Right cardiac atrium (tissue), 5 donors: Measurements from ENCODE around the gene MRPS2. TPM values are rescaled to one million over a fixed set of nuclear protein-coding genes. Genes with fewer than 3 reads are reported as not detected.
"Not testable (repeated sequence)": the region's sequence is repeated elsewhere in the genome, so short reads cannot be mapped to it uniquely, and the experiment has no call there.

ENCODE experiments used
- ATAC-seq, 2 donors: fragments of 200-7000 bp; cut with Tn5 transposase; one replicate each; pipeline versions ENCODE4 v1.8.0 to v1.9.1; 2020; ENCODE audit warnings: moderate library complexity in 2 of 2, mild to moderate bottlenecking in 1 of 2
- DNase-seq, 3 donors: peaks; one replicate each; pipeline ENCODE4 v3.0.0-alpha.2; 2020
- H3K27ac ChIP-seq: one replicate; pipeline ENCODE4 v1.5.1; 2013; ENCODE audit warnings: mild to moderate bottlenecking, low read length, control low read depth, moderate library complexity
- H3K27me3 ChIP-seq: one replicate; pipeline ENCODE4 v1.6.1; 2013; ENCODE audit not compliant: control insufficient read depth, insufficient read depth
- H3K4me1 ChIP-seq: one replicate; pipeline ENCODE4 v1.6.1; 2013; ENCODE audit warnings: low read length; ENCODE audit not compliant: control insufficient read depth, insufficient read depth
- H3K4me3 ChIP-seq: one replicate; pipeline ENCODE4 v1.5.1; 2013; ENCODE audit warnings: low read length, control low read depth
- H3K9me3 ChIP-seq: one replicate; pipeline ENCODE4 v1.6.1; 2013; ENCODE audit warnings: low read length; ENCODE audit not compliant: control insufficient read depth
- WGBS: extraction: QIAGEN DNeasy Blood & Tissue Kit; methylation state at CpG from one replicate; pipeline ENCODE4 v1.1.7; 2013; 5-methylcytosine and 5-hydroxymethylcytosine counted together
- intact Hi-C, 4 donors: fragments of 100-400 bp; cut with DNase I; formaldehyde crosslinking; loops; one replicate each; pipeline versions ENCODE4 v1.11.0 to v1.14.0; 2022 to 2023
- polyA plus RNA-seq: library from polyadenylated mRNA; stranded (reverse); fragments of 200-250 nt; gene quantifications from one replicate; pipeline ENCODE4 v1.2.3, GENCODE V29; 2013
- total RNA-seq, 4 donors: library from RNA; stranded (reverse); fragmentation: NEBNext Ultra II Directional; extraction: Animal tissue kit (Norgen Biotek cat#: 25700); gene quantifications; one replicate each; pipeline ENCODE4 v1.2.1, GENCODE V29; 2021
- donor health status: healthy with polysubstance abuse.
- donor health status: DM: no; HTN: yes; CAD: no.
- donor health status: DM: no; HTN: no; CAD: no.
- donor health status: DM: no; HTN: yes; CAD: no; lungs with severe emphysema.
- donor health status: DM: yes; HTN: yes; CAD: no.

MRPS2 gene
- total and polyA plus RNA-seq, 5 donors, result 27.1 to 48.9 (median 38.1) TPM

DNA sequence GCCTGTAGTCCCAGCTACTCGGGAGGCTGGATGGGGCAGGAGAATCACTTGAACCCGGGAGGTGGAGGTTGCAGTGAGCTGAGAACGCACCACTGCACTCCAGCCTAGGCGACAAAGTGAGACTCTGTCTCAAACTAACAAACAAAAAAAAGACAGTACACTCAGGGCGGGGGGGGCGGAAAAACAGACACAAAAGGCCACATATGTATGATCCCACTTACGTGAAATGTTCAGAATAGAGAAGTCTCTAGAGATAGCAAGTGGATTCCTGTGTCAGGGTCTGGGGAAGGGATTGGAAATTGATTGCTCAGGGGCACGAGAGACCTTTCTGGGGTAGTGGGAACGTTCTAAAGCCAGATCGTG lies 11.7 kb downstream of the MRPS2 start:
- intact Hi-C loops, result no loop called here
- H3K9me3 ChIP-seq, result no peaks in the 10 kb centered on the region
- DNase-seq (no peak), ATAC-seq (no peak)
- no peaks in the 10 kb centered on the region for H3K27me3 ChIP-seq
- no peak overlapping the region for H3K4me3 ChIP-seq
- H3K27ac ChIP-seq, result no peak overlapping the region
- H3K4me1 ChIP-seq, result no peaks in the 10 kb centered on the region
- WGBS, result 83% methylated on average over 10 of the region's 10 CpGs

DNA sequence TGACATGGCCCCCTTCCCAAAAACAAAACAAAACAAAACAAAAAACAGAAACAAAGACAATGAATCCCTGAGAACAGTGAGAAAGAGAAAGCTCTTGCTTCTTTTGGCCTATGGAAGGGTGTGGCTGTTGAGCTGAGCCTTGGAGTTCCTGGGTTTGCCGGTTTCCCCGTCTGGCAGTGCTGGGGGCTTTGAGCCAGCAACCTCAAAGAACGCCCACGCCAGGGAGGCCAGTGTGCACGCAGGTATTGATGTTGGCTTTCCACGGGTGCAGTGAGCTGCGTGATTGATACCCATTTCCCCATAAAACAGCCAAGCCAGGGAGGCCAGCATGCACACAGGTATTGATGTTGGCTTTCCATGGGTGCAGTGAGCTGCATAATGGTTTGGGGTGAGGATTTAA lies 12.4 kb downstream of the MRPS2 start:
- peak in 1 of 2 donors; percentile 25 for ATAC-seq
- H3K9me3 ChIP-seq, result no peaks in the 10 kb centered on the region
- H3K4me1 ChIP-seq, result no peaks in the 10 kb centered on the region
- no peaks in the 10 kb centered on the region for H3K27me3 ChIP-seq
- WGBS, result 75% methylated on average over 7 of the region's 7 CpGs
- intact Hi-C loops, result no loop called here
- no peak for DNase-seq
- no peak overlapping the region for H3K4me3 ChIP-seq
- no peak overlapping the region for H3K27ac ChIP-seq

DNA sequence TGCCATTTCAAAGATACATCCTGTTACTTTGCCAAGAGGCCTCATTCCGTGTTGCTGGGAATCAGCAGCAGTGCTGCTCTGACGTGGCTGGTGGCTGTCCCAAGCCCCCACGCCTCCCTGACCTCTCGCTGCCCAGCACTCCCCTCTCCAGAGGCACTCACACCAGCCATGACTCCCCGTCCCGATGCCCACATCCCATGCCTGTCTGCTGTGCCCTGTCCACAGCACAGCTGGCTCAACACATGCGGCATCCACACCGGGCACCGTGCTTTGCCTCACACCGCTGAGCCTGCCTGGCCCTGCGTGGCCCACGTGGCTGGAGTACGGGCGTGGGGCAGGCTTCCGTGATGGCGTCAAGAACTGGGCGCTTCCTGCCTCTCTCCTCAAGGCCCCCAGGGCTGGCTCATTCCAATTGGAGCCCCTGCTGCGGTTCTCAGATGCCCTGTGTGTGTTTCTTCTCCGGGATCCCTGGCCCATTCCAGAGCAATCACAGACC lies 12.9 kb downstream of the MRPS2 start:
- no peak overlapping the region for H3K27ac ChIP-seq
- intact Hi-C loops, result no loop called here
- ATAC-seq, result peak in 1 of 2 donors; percentile 52
- no peak overlapping the region for H3K4me3 ChIP-seq
- H3K27me3 ChIP-seq, result no peaks in the 10 kb centered on the region
- no peaks in the 10 kb centered on the region for H3K9me3 ChIP-seq
- 79% methylated on average over 19 of the region's 19 CpGs for WGBS
- H3K4me1 ChIP-seq, result no peaks in the 10 kb centered on the region
- no peak for DNase-seq

DNA sequence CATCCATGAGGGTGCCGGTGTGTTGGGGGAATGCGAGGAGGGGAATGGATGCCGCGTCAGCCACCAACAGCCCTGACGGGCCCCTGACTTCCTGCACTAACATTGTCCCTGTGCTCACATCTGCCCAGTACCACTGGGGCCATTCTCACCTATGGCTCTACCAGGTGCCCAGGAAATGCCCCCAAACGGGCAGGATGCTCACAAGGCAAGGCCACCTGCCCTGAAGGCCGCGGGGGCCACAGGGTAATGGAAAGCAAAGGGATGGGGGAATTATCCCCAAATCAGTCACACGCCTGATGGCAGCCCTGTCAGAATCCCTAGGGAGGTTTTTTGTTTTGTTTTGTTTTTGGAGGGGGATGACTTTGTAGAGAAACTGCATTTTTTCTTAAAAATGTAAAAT lies 13.4 kb downstream of the MRPS2 start:
- H3K27me3 ChIP-seq, DNase-seq, intact Hi-C loops, H3K9me3 ChIP-seq, H3K4me3 ChIP-seq, H3K4me1 ChIP-seq, H3K27ac ChIP-seq: not testable (repeated sequence)
- 81% methylated on average over 9 of the region's 9 CpGs for WGBS
- peak in 1 of 2 donors; percentile 28 for ATAC-seq

DNA sequence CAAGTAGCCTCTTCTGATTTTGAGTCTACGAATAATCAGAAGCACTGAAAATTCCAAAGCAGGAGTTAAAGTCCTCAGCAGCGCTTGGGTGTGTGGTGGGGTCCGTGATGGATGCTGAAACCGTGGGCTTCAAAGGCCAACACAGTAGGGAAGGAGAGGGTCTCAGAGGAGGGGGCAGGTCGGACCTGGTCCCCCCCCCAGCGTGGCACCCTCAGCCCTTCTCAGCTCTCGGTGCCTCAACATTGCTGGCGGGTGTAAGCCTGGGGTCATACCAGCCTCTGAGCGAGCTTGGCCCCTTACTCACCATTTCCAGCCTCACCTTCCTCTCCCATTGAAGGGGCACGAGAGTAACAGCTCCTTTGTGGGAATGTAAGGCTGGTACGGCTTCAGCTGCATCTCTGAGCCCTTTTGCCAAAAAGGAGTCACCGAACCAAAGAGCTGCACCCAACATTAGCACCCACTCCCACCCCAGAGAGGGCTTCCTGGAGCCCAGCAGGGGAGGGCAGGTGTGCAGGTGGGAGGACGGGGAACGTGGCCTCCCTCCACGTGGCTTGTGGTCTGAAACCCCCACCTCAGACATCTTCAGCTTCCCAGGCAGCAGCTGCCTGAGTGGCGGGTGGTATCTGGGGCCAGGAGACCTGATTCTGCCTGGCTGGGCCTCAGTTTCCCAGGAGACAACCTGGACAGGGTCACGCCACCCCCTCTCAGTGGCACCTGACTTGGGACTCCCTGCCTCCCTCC lies 14.0 kb downstream of the MRPS2 start:
- Histone ChIP-seq H3K9me3 (no peaks in the 10 kb centered on the region), H3K27me3 (no peaks in the 10 kb centered on the region), H3K4me3 (no peak overlapping the region), H3K4me1 (no peaks in the 10 kb centered on the region), H3K27ac (no peak overlapping the region)
- intact Hi-C loops, result no loop called here
- DNase-seq (no peak), ATAC-seq (peak in 1 of 2 donors; percentile 46)
- 85% methylated on average over 17 of the region's 17 CpGs for WGBS

DNA sequence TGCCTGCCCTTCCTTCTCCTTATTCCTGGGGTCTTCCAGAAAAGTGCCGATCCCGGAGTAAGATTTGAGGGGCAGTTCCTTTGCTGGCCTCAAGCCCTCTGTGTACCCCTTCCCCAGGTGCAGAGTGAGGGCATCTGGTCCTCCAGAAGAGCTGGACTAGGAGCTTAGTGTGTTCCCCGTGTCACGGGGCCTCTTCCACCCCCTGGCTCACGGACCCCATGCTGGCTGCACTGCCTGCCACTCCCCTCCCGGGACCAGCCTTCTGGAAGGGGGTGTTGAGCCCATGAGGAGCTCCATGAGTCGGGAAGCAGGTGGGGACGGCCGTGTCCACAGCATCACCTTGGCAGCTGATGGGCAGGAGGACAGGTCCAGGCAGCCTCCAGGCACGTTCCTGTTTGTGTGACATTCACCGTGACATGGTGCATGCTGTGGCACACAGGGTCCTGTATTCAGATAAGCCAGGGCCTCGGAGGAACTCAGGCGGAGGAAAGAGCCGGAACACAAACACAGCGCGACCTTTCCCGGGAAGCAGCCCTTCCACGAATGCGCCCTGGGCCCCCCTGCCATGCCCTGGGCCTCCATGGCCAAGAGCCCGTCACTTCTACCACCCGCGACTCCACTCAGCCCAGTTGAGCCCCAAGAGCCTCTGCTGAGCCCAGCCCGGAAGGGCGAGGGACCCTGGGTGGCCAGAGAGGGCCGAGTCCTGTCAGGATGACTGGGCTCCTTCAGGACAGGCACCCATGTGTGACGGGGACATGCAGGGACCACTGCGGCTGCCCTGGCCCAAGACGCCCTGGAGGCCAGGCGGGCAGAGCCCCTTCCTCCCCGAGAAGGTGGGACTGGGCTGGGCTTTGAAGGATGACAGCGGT lies 14.8 kb downstream of the MRPS2 start:
- H3K9me3 ChIP-seq, result no peaks in the 10 kb centered on the region
- WGBS, result 86% methylated on average over 31 of the region's 31 CpGs
- no peaks in the 10 kb centered on the region for H3K4me1 ChIP-seq
- no peak for DNase-seq
- peak; percentile 19 to 38 for ATAC-seq
- intact Hi-C loops, result no loop called here
- no peak overlapping the region for H3K27ac ChIP-seq
- no peaks in the 10 kb centered on the region for H3K27me3 ChIP-seq
- no peak overlapping the region for H3K4me3 ChIP-seq

DNA sequence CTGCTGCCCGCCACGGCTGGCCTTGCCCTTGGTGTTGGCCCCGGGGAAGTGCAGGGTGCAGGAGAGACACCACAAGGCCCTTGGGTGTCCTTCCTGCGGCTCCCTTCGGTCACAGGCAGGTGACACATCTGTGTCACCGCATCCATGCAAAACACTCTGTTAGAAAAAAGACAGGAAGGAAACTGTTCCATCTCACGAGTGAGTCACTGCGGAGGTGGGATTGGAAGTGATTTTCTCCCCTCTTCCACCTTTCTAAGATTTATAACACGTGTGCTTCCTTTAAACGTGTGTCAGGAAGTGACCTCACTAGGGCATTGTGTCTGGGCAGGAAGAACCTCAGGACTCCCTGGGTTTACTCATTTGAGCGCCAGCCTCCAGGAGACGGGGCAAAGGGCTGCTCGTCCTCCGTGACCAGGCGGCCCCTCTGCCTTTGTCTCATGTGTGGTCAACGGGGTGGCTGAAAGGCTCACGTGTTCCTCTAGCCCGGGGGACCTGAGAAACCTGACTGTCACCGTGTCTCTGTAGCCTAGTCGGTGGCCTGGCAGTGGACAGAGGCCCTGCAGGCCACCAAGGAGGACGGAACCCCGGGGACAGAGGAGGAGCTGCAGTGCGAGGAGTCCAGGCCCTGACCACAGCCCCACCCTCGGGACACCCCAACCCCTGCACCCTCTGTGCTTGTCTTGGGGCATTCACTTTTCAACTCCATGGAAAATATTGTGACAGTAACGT lies 15.8 kb downstream of the MRPS2 start:
- Histone ChIP-seq H3K4me1 (no peaks in the 10 kb centered on the region), H3K27me3 (no peaks in the 10 kb centered on the region), H3K9me3 (no peaks in the 10 kb centered on the region), H3K4me3 (no peak overlapping the region), H3K27ac (no peak overlapping the region)
- 68% methylated on average over 25 of the region's 25 CpGs for WGBS
- intact Hi-C loops, result no loop called here
- no peak for ATAC-seq
- DNase-seq, result no peak

DNA sequence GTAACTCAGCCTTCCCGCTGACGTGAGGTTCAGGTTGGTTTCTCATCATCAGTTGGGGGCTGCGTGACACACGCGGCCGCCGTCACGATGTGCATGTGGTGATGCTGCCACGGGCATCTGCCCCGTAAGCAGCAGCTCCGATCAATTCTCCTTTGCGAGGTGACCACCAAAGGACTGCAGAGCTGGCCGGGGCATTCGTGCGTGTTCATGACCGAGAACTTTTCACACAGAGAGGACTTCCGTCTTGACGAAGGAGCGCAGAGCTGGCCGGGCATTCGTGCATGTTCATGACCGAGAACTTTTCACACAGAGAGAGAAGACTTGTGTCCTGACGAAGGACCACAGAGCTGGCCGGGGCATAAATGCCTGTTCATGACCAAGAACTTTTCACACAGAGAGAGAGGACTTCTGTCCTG lies 16.9 kb downstream of the MRPS2 start:
- intact Hi-C loops, result no loop called here
- no peak overlapping the region for H3K4me3 ChIP-seq
- no peak overlapping the region for H3K27ac ChIP-seq
- no peak for DNase-seq
- H3K27me3 ChIP-seq, result no peaks in the 10 kb centered on the region
- no peaks in the 10 kb centered on the region for H3K4me1 ChIP-seq
- 92% methylated on average over 24 of the region's 24 CpGs for WGBS
- ATAC-seq, result no peak
- H3K9me3 ChIP-seq, result no peaks in the 10 kb centered on the region

DNA sequence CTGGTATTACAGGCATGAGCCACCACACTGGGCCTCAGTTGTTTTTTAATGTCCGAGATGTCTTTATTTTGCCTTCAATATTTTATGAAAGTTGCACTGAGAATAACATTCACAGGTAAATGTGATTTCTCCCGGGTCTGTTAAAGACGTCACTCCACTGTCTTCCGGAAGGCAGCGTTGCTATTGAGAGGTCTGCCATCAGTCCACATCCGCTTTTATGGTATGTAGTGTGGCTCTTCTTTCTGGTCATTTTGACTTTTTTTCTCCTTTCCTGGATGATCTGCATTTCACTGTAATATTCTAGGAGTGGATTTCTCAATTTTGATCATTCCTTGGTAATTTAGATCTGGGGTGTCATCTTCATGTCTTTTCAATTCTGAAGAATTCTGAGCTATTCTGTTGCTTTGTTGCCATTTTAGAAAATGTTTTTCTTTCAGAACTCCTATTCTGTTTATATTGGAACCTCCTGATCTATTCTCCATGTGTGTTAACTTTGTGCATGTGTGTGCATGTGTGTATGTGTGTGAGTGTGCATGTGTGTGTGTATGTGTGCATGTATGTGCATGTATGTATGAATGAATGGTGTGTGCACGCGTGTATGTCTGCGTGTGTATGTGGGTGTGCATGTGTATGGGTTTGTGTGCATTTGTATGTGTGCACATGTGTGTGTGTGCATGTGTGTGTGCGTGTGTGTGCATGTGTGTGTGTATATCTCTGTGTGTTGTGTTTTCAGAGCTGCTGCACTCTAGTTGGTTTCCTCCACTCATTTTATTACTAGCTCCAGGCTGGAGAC lies 18.9 kb downstream of the MRPS2 start:
- H3K27me3 ChIP-seq, result no peaks in the 10 kb centered on the region
- no peak overlapping the region for H3K4me3 ChIP-seq
- H3K4me1 ChIP-seq, result no peaks in the 10 kb centered on the region
- DNase-seq (no peak), ATAC-seq (no peak)
- H3K27ac ChIP-seq, result no peak overlapping the region
- WGBS, result 89% methylated on average over 10 of the region's 10 CpGs
- intact Hi-C loops, result no loop called here
- H3K9me3 ChIP-seq, result no peaks in the 10 kb centered on the region

DNA sequence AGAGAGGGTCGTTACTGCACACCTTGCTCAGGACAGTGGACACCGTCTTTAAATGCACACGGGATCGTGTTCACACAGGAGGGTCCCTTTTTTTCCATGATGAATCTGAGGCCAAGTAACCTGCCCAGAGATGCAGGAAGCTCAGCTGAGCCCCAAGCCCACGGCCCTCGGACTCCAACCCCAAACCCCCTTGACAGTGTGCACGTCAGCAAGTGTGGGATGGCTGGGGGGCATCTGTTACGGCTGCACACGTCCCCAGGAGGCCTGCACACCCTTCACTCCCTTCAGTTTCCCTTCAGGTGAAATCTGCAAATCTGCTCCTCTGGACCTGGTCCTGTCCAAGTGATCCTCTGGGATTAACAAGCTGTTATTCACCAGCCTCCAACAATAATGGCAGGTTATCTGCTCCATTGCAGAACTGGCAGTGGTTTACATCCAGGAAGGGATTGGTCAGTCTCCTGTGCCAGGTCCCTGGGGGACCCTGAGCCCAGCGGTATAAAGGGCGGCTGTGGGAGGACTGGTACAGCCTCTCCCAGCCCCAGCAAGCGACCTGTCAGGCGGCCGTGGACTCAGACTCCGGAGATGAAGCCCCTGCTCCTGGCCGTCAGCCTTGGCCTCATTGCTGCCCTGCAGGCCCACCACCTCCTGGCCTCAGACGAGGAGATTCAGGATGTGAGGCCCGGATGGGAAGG lies 20.6 kb downstream of the MRPS2 start, which contains the start of gene LCN1:
TSS of gene LCN1 (plus strand) at position 525 of the 692 bp plus-strand sequence. CDS start at position 583, 58 bp downstream.
- H3K27ac ChIP-seq, result no peak within 1 kb of the TSS
- H3K9me3 ChIP-seq, result no peaks in the 10 kb centered on the region
- no peaks in the 10 kb centered on the region for H3K4me1 ChIP-seq
- intact Hi-C loops, result no loop called here
- DNase-seq (no peak), ATAC-seq (no peak)
- H3K27me3 ChIP-seq, result no peaks in the 10 kb centered on the region
- WGBS, result 74% methylated on average over 18 of the region's 18 CpGs
- H3K4me3 ChIP-seq, result no peak within 1 kb of the TSS
